Activated T-cell treated with anti-CD3 and anti-CD28 coated beads, Interleukin-2, amount 50 U/mL, for 4 hours (primary cell): ENCODE data around the gene EXO1. TPM values are rescaled to one million over a fixed set of nuclear protein-coding genes. Genes with fewer than 3 reads are reported as not detected.
"Not testable (repeated sequence)": the region's sequence is repeated elsewhere in the genome, so short reads cannot be mapped to it uniquely, and the experiment has no call there.

Experiments
- ATAC-seq, 2 donors: fragments of 200-7000 bp; cut with Tn5 transposase; one replicate each; pipeline ENCODE4 v1.10.0; 2021
- DNase-seq: peaks from one replicate; pipeline ENCODE4 v3.0.0-alpha.2; 2020
- H3K27me3 Mint-ChIP-seq: one replicate; pipeline ENCODE4 v1.8.0; 2021; ENCODE audit warnings: low read depth, mixed read lengths
- H3K36me3 Mint-ChIP-seq: one replicate; pipeline ENCODE4 v1.8.0; 2022; ENCODE audit warnings: mixed read lengths; ENCODE audit not compliant: insufficient read depth
- H3K4me1 Mint-ChIP-seq: one replicate; pipeline ENCODE4 v1.8.0; 2021; ENCODE audit warnings: low read depth, mixed read lengths
- H3K4me3 Mint-ChIP-seq: one replicate; pipeline ENCODE4 v1.8.0; 2021; ENCODE audit warnings: mild to moderate bottlenecking, moderate library complexity, mixed read lengths
- H3K9me3 Mint-ChIP-seq: one replicate; pipeline ENCODE4 v1.8.0; 2021; ENCODE audit warnings: mixed read lengths
- total RNA-seq, 3 donors: library from RNA; stranded (reverse); gene quantifications; one replicate each; pipeline ENCODE4 v1.2.1, GENCODE V29; 2021

Gene EXO1
- total RNA-seq, 3 donors from 2014 or later: 24.0 to 36.1 (median 25.5) TPM

DNA sequence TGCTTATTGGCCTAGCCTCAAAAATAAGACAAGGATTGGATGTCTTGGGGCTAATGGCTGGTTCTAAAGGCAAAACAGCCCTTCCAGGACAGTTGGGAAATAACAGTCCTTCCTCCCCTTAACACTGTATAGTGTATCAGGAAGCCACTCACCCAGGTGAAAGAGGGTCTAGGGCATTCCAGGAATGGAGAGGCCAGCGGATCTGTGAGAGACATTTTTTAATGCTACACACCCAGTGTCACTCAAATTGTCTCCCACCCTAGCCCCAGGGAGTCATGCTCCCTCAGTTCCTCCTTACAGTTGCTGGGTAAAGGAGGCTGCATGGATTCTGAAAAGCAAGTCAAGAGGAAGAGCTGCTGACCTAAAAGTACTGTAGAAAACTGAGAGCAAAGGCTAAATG, 24.1 kb upstream of the EXO1 start:
- ATAC-seq (no peak), DNase-seq (no peak)
- Mint-ChIP-seq H3K9me3 (no peaks in the 10 kb centered on the region), H3K36me3 (no peaks in the 10 kb centered on the region), H3K4me3 (no peak overlapping the region), H3K4me1 (no peaks in the 10 kb centered on the region), H3K27me3 (peaks cover 11% of the 10 kb centered on the region)

DNA sequence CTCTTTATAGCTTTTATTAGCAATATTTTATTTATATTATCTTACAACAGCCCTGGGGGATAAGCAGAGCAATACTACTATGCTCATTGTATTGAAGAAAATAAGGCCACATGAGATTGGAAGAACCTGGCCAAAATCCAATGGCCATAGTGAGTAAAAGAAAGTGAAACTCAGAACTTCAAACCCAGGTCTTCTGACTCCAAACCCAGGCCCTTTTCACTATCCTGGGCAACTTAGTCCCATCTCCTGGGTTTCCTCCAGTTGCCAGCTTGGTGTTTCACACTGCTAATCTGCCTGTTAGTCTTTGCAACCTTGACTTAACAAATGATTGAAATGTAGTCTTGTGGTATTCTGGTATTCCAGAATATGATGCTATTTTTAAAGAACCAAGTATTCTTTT, 22.4 kb upstream of the EXO1 start:
- ATAC-seq (no peak), DNase-seq (no peak)
- Mint-ChIP-seq H3K36me3 (no peaks in the 10 kb centered on the region), H3K9me3 (no peaks in the 10 kb centered on the region), H3K4me1 (no peaks in the 10 kb centered on the region), H3K4me3 (no peak overlapping the region), H3K27me3 (peaks cover 11% of the 10 kb centered on the region)

DNA sequence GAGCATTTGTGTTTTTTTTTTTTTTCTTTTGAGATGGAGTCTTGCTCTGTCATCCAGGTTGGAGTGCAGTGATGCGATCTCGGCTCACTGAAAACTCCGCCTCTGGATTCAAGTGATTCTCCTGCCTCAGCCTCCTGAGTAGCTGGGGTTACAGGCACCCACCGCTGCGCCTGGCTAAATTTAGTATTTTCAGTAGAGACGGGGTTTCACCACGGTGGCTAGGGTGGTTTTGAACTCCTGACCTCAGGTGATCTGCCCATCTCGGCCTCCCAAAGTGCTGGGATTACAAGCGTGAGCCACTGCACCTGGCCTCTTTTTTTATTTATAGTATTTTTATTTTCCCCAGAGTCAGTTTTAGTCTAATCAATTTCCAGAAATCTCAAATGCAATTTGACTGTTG, 21.4 kb upstream of the EXO1 start:
- H3K4me3 Mint-ChIP-seq, H3K4me1 Mint-ChIP-seq, ATAC-seq, H3K36me3 Mint-ChIP-seq, DNase-seq, H3K9me3 Mint-ChIP-seq: not testable (repeated sequence)
- peaks cover 13% of the 10 kb centered on the region for H3K27me3 Mint-ChIP-seq

DNA sequence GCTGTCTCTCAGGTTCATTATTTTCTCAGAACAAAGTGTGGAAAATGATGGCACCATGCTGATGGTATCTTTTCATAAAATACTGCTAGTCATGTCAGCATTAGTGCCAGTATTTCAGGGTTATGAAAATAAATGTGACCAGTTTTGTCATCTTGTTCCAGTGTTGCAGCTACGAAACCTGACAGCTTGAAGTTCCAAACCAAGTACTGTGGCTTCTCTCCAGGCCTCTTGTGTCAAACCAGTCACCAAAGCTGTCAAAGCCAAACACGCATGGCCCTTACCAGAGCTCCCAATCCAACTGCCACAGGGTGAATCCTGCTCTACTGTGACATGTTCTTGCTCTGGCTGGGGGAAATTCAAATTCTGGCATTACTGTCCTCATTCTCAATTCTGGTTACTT, 20.7 kb upstream of the EXO1 start:
- no peaks in the 10 kb centered on the region for H3K36me3 Mint-ChIP-seq
- no peak for ATAC-seq
- H3K4me1 Mint-ChIP-seq: no peaks in the 10 kb centered on the region
- no peaks in the 10 kb centered on the region for H3K9me3 Mint-ChIP-seq
- no peak for DNase-seq
- peaks cover 16% of the 10 kb centered on the region for H3K27me3 Mint-ChIP-seq
- no peak overlapping the region for H3K4me3 Mint-ChIP-seq

DNA sequence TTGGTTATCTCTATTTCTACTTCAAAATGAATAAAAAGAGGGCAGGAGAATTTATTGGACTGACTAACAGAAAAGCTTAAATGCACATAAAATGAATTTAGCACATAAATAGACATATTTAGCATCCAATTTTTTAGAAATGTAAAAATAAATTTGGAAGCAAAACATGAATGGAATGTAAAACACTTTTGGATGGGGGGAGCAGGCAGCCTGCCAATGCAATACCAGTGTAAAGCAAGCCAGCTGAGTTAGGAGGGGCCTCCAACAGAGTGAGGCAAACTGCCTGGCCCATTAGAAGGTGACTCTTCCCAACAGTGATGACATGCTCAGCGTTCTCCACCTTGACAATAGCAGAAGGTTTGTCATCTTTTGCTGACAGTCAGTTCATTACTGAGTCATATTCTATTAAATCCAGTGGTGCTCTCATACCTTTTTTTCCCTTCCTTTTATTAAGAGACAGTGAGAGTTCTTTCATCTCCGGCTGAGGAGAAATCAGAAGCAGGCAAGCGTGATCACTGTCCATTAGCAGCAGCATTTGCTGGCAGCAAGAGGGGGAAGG, 19.5 kb upstream of the EXO1 start:
- peaks cover 17% of the 10 kb centered on the region for H3K27me3 Mint-ChIP-seq
- no peaks in the 10 kb centered on the region for H3K4me1 Mint-ChIP-seq
- ATAC-seq: no peak
- H3K36me3 Mint-ChIP-seq: no peaks in the 10 kb centered on the region
- H3K4me3 Mint-ChIP-seq: no peak overlapping the region
- no peaks in the 10 kb centered on the region for H3K9me3 Mint-ChIP-seq
- no peak for DNase-seq

DNA sequence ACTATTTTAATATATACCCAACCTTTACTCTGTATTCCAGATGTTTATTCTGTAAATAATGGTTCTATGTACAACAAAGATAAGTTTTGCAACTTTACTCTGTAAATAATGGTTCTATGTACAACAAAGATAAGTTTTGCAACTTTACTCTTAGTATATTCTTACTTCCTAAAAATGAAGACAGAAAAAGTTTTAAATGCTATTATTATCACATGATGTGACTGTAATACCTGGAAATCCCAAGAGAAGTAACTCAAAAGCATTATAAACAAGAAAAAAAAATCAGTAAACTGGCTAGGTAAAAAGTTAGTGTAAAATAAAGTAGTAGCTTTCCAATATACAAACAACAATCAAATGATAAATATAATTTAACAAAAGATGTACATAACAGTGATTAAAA, 18.5 kb upstream of the EXO1 start:
- DNase-seq (no peak), ATAC-seq (no peak)
- no peaks in the 10 kb centered on the region for H3K9me3 Mint-ChIP-seq
- H3K36me3 Mint-ChIP-seq: no peaks in the 10 kb centered on the region
- no peaks in the 10 kb centered on the region for H3K4me1 Mint-ChIP-seq
- peaks cover 12% of the 10 kb centered on the region for H3K27me3 Mint-ChIP-seq
- H3K4me3 Mint-ChIP-seq: no peak overlapping the region

DNA sequence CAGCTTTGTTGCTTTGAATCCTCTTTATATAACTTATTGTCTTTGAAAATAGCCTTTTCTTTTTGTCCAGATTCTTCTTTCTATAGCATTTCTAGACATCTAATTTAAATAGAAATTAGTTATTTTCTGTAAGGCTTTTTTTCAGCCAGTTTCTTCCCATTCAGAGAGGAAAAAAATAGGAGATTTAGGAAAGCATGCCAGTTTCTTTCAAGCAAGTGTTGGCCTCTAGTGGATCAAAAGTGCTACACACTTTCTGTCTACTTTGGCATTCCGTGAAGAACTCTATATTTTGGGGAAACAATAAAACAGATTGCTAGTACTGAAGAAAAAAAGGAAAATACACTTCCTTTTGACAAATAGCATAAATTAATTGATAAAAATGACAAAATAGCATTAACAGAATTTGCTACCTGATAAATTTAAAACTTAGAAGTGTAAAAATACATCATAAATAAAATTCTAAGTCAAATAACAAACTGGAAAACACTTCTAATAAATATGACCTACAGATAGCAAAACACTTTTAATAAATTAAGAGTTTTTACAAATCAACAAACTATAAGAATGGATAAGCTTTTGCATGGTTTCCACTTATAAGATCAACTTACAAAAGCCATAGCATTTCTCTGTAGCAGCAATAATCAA, 13.1 kb upstream of the EXO1 start:
- ATAC-seq (no peak), DNase-seq (no peak)
- H3K9me3 Mint-ChIP-seq: no peaks in the 10 kb centered on the region
- peaks cover 6% of the 10 kb centered on the region for H3K4me1 Mint-ChIP-seq
- H3K36me3 Mint-ChIP-seq: no peaks in the 10 kb centered on the region
- H3K4me3 Mint-ChIP-seq: no peak overlapping the region
- peaks cover 8% of the 10 kb centered on the region for H3K27me3 Mint-ChIP-seq

DNA sequence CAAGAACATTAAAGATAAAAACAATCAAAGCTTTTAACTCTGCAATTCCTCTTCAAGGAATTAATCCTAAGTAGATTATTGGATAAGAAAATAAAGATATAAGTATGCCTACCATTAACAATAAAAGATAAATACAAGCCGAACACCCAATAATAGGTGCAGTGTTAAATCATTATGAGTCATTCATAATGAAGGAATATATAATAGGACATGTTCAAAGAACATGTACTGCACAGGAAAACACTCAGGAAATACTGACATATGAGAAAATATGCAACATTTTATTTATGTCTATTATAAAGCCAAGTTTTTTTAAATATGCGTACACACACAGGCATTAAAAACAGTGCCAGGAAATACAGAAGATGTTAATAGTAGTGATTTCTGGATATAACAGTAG, 11.1 kb upstream of the EXO1 start:
- Mint-ChIP-seq H3K36me3 (no peaks in the 10 kb centered on the region), H3K9me3 (no peaks in the 10 kb centered on the region)

DNA sequence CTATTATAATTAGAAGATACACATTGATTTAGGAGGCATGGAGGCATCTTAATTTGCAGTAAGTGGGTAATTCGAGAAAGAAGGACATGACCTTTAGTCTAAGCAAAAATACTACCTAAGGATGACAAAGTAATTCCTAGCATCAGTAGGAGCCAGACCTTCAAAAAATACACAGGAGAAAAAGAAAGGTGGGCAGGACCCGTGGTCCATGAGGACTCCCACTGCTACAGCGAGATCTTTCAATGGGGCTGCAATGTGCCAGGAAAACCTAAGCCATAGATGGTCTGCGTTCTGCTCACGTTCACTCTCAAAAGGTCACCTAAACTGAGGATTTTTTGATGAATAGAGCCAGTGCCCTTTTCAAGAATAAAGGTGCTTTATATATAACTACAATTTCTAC, 10.6 kb upstream of the EXO1 start:
- Mint-ChIP-seq H3K4me3 (no peak overlapping the region), H3K9me3 (no peaks in the 10 kb centered on the region), H3K4me1 (peaks cover 6% of the 10 kb centered on the region), H3K27me3 (peaks cover 3% of the 10 kb centered on the region), H3K36me3 (no peaks in the 10 kb centered on the region)
- no peak for ATAC-seq
- no peak for DNase-seq

More for the DNA sequence above, 11.1 kb upstream of the EXO1 start:
- no peak for DNase-seq
- Mint-ChIP-seq H3K4me3 (no peak overlapping the region), H3K4me1 (peaks cover 6% of the 10 kb centered on the region), H3K27me3 (peaks cover 3% of the 10 kb centered on the region)
- no peak for ATAC-seq

DNA sequence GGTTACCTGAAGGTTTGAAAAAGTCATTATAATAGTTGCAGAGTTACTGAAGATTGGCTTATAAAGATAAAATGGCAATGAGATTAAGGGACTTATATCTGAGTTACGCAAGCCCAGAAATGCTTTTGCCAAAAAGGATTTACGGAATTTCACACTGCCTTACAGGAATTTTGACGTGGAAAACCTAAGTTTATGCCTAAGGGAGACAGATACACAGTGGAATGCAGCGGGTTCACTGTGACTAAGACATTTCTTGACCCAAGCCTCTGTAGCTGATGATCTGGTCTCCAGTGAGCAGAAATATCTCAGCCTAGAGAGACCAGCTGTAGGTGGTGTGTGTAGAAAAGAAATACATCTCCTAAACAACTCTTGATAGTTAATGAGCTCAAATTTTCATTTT, 10.1 kb upstream of the EXO1 start:
- Mint-ChIP-seq H3K4me1 (peaks cover 6% of the 10 kb centered on the region), H3K36me3 (no peaks in the 10 kb centered on the region), H3K27me3 (peaks cover 2% of the 10 kb centered on the region), H3K4me3 (no peak overlapping the region), H3K9me3 (no peaks in the 10 kb centered on the region)
- DNase-seq: no peak
- no peak for ATAC-seq

DNA sequence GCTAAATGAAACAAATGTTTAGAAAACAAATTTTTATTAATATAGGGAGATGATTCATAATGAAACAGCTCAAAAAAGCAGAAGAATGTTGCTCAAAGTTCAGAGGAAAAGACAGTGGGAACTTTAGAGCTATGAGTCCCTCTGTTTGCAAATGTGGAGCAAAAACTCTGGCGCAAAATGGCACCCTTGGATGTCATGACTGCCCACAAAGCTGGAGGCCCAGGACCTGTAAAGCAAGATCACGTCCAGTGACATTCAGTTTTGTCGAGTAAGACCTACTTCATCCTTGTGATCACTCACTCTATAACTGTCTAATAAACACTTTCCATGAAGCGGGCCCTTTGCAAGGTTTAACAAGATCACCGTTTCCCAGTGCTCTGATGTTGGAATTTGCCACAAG, 9.1 kb upstream of the EXO1 start:
- no peaks in the 10 kb centered on the region for H3K36me3 Mint-ChIP-seq
- DNase-seq (no peak), ATAC-seq (no peak)
- H3K9me3 Mint-ChIP-seq: no peaks in the 10 kb centered on the region
- H3K4me1 Mint-ChIP-seq: peaks cover 6% of the 10 kb centered on the region
- no peak overlapping the region for H3K4me3 Mint-ChIP-seq
- no peaks in the 10 kb centered on the region for H3K27me3 Mint-ChIP-seq

DNA sequence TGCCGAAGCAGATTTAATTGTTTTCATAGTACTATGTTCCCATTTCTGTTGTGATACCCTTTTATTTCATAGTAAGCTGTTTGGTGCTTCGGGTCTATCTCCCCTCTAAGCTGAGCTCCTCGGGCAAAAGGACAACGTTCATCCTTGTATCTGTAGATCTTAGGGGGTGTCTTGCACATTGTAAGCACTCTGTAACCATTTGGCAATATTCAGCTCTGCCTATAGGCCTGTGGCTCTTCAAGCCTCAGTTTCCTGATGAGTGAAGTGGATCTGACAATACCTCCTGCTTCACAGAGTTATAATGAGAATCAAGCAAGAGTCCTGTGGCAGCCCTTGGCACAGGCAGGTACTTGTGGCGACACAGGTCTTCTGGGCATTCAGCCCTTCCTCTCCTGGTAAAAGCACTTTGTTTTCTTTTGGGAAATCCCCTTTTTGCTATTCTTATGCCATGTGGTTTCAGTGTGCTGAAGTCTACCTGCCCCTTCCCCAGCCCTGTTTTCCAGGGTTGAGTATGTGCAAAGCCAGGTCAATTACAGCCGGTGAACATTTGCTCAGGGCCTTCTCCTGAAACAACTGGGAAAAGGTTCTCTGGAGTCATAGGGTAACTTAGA, 8.5 kb upstream of the EXO1 start:
- no peaks in the 10 kb centered on the region for H3K27me3 Mint-ChIP-seq
- H3K4me1 Mint-ChIP-seq: peaks cover 6% of the 10 kb centered on the region
- no peaks in the 10 kb centered on the region for H3K9me3 Mint-ChIP-seq
- DNase-seq (no peak), ATAC-seq (peak in 1 of 2 donors; percentile 25)
- no peak overlapping the region for H3K4me3 Mint-ChIP-seq
- H3K36me3 Mint-ChIP-seq: no peaks in the 10 kb centered on the region

DNA sequence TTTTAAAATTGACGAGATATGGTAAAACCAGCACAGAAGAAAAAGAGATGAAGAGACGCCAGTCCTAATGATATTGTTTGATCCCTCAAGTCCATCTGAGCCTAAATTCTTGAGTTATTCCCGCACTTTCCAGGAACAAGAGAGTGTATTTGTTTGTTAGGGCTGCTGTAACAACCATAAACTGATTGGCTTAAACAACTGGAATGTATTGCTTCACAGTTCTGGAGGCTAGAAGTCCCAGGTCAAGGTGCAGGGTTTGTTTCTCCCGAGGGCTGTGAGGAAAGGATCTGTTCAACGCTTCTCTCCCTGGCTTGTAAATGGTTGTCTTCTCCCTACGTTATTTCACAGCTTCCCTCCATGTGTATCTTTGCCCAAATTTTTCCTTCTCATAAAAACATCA, 7.8 kb upstream of the EXO1 start:
- H3K36me3 Mint-ChIP-seq: no peaks in the 10 kb centered on the region
- DNase-seq (no peak), ATAC-seq (no peak)
- no peak overlapping the region for H3K4me3 Mint-ChIP-seq
- H3K9me3 Mint-ChIP-seq: no peaks in the 10 kb centered on the region
- no peaks in the 10 kb centered on the region for H3K27me3 Mint-ChIP-seq
- H3K4me1 Mint-ChIP-seq: peaks cover 6% of the 10 kb centered on the region

DNA sequence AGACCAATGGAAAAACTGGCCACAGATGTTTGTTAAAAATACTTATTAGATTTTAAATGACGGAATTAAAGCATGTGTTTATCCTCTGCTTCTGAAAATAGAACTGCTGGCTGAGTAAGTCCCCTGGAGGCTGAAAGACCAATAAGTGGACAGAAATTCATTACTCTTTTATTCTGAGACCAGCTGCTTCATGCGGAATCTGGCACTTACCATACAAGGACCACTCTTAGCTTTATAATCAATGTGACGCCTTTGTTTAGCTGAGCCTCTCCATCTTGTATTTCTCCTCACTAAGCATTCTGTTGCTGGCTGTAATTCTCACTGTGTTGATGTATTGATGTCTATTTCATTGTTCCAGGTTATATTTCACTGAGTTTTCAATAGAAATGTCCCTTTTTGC, 6.3 kb upstream of the EXO1 start:
- H3K4me3 Mint-ChIP-seq: no peak overlapping the region
- no peaks in the 10 kb centered on the region for H3K9me3 Mint-ChIP-seq
- H3K27me3 Mint-ChIP-seq: no peaks in the 10 kb centered on the region
- no peak for DNase-seq
- no peak for ATAC-seq
- H3K36me3 Mint-ChIP-seq: no peaks in the 10 kb centered on the region
- H3K4me1 Mint-ChIP-seq: peaks cover 6% of the 10 kb centered on the region

DNA sequence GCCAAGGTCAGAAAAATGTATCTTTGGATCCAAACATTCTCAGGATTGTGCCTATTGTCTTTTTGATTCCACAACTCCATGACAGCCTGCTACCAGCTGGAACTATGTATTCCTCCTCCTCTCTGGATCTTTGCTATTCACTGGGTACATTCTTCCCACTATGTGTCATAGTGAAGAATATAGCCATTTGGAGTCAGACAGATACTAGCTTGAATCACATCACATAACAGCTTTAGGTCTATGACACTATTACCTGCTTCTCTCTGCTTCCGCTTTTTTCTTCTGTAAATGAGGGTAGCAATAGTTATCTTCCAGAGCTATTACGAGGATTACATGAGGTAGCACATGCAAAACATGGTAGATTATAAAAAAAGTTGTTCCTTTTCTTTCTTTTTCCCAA, 5.4 kb upstream of the EXO1 start:
- ATAC-seq: no peak
- no peaks in the 10 kb centered on the region for H3K9me3 Mint-ChIP-seq

More for the DNA sequence above, 5.4 kb upstream of the EXO1 start:
- Mint-ChIP-seq H3K27me3 (no peaks in the 10 kb centered on the region), H3K36me3 (no peaks in the 10 kb centered on the region), H3K4me1 (peaks cover 12% of the 10 kb centered on the region), H3K4me3 (no peak overlapping the region)
- DNase-seq: no peak
